ENCODE data around the gene SLC22A5.

DNA sequence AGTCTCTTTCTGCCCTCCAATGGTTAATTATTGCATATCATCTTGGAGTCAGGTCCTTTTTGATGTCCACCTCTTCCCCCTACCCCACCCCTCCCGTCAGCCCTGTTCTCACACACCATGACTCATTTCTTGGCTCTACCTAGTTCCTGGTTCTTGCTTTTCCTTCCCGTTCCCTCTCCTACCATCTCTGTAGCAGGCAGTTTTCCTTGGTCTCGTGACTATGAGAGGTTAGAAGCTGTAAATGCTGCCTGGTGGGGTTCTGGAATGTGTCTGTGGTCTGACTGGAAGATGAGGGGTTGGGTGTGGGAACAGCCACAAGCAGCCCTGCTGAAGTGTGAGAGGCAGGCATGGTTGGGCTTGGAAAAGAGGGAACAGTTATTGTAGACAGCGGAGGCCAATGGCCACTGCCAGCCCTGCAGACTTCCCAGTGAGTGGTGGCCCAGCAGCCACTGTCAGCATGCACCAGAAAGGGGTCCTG, 18.2 kb downstream of the SLC22A5 start:
- TF ChIP-seq, protein P1, sequence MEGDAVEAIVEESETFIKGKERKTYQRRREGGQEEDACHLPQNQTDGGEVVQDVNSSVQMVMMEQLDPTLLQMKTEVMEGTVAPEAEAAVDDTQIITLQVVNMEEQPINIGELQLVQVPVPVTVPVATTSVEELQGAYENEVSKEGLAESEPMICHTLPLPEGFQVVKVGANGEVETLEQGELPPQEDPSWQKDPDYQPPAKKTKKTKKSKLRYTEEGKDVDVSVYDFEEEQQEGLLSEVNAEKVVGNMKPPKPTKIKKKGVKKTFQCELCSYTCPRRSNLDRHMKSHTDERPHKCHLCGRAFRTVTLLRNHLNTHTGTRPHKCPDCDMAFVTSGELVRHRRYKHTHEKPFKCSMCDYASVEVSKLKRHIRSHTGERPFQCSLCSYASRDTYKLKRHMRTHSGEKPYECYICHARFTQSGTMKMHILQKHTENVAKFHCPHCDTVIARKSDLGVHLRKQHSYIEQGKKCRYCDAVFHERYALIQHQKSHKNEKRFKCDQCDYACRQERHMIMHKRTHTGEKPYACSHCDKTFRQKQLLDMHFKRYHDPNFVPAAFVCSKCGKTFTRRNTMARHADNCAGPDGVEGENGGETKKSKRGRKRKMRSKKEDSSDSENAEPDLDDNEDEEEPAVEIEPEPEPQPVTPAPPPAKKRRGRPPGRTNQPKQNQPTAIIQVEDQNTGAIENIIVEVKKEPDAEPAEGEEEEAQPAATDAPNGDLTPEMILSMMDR (IDR thresholded peaks at IDR 0.05) = no peak
- no peak for TF ChIP-seq POLR2A (IDR thresholded peaks at IDR 0.05)

All from heart left ventricle (tissue), 13 donors.